Endothelial cell of umbilical vein (primary cell): Measurements from ENCODE around the gene TTC24. TPM values are rescaled to one million over a fixed set of nuclear protein-coding genes. Genes with fewer than 3 reads are reported as not detected.

Experiments used
- BruUV-seq: library from RNA; stranded (reverse); fragments of 400-500 nt; replicated peaks from 2 replicates; lab custom pipeline; 2021; lab: Mats Ljungman, UMichigan
- CTCF ChIA-PET: fragments of 300-600, 350-600 bp; sonication (Branson Sonifier 250); formaldehyde crosslinking; loops from one replicate; lab custom pipeline; 2021; ENCODE audit warnings: antibody characterized with exemption, inconsistent platforms; lab: Charles Lee
- POLR2A ChIA-PET: fragments of 300-600, 350-600 bp; sonication (Branson Sonifier 250); formaldehyde crosslinking; loops from one replicate; lab custom pipeline; 2021; ENCODE audit warnings: antibody characterized with exemption, inconsistent platforms; lab: Charles Lee
- DNase-seq: peaks from one replicate; pipeline ENCODE4 v3.0.0-alpha.2; 2011; ENCODE audit warnings: low read depth, low spot score
- FAIRE-seq: peaks from 2 replicates; lab custom pipeline; 2011; peaks lifted over from hg19 to GRCh38; lab: Jason Lieb, UNC
- H2AFZ ChIP-seq: 2 replicates; pipeline ENCODE4 v1.6.0; 2012; ENCODE audit warnings: low read depth, low read length, control low read depth, inconsistent platforms
- H3K27ac ChIP-seq: 2 replicates; pipeline ENCODE4 v1.5.1; 2011; ENCODE audit warnings: low read depth, mild to moderate bottlenecking, control low read depth, low read length, moderate library complexity; ENCODE audit not compliant: insufficient read depth
- H3K27me3 ChIP-seq, 2 experiments: 2 replicates each; pipeline versions ENCODE4 v1.6.0 to v1.6.1; 2011; ENCODE audit warnings: low read length in 2 of 2, mixed read lengths in 1 of 2; ENCODE audit not compliant: control insufficient read depth in 2 of 2, insufficient read depth in 2 of 2
- H3K36me3 ChIP-seq, 2 experiments: 2 replicates in 1 of 2; 3 replicates in 1 of 2; pipeline ENCODE4 v1.5.1; 2011; ENCODE audit warnings: low read length in 2 of 2, mild to moderate bottlenecking in 1 of 2, moderate library complexity in 1 of 2; ENCODE audit not compliant: control insufficient read depth in 2 of 2, insufficient read depth in 2 of 2; ENCODE audit errors: extremely low read depth in 1 of 2
- H3K4me1 ChIP-seq: 3 replicates; pipeline ENCODE4 v1.5.1; 2011; ENCODE audit warnings: mild to moderate bottlenecking, low read length; ENCODE audit not compliant: control insufficient read depth, insufficient read depth; ENCODE audit errors: extremely low read depth
- H3K4me2 ChIP-seq: 2 replicates; pipeline ENCODE4 v1.6.1; 2011; ENCODE audit warnings: low read length, control low read depth, mixed read lengths; ENCODE audit not compliant: insufficient read depth
- H3K4me3 ChIP-seq, 3 experiments: fragments of 200-600 bp in 1 of 3; sonication (generic), shearing (Covaris generic) in 1 of 3; replicated peaks in 1 of 3; 2 replicates each; pipeline ENCODE4 v1.5.1; 2011 to 2016; ENCODE audit warnings: control low read depth in 3 of 3, low read length in 3 of 3, mild to moderate bottlenecking in 2 of 3, inconsistent platforms in 1 of 3, low read depth in 1 of 3, moderate library complexity in 1 of 3; ENCODE audit not compliant: insufficient read depth in 1 of 3
- H3K79me2 ChIP-seq: 2 replicates; pipeline ENCODE4 v1.6.0; 2012; ENCODE audit warnings: low read length, inconsistent platforms; ENCODE audit not compliant: control insufficient read depth, insufficient read depth
- H3K9ac ChIP-seq: replicated peaks from 2 replicates; pipeline ENCODE3; 2011; ENCODE audit warnings: low read length, control low read depth; ENCODE audit not compliant: insufficient read depth; ENCODE audit errors: extremely low read depth
- H3K9me1 ChIP-seq: replicated peaks from 3 replicates; pipeline ENCODE4 v1.6.0; 2011; ENCODE audit warnings: mild to moderate bottlenecking, low read length; ENCODE audit not compliant: control insufficient read depth, insufficient read depth; ENCODE audit errors: extremely low read depth
- H3K9me3 ChIP-seq: replicated peaks from 2 replicates; pipeline ENCODE4 v1.5.1; 2012; ENCODE audit warnings: low read length, inconsistent platforms; ENCODE audit not compliant: control insufficient read depth, insufficient read depth
- H4K20me1 ChIP-seq: replicated peaks from 2 replicates; pipeline ENCODE3; 2011; ENCODE audit warnings: mild to moderate bottlenecking, low read length; ENCODE audit not compliant: control insufficient read depth, insufficient read depth; ENCODE audit errors: extremely low read depth
- CTCF ChIP-seq, 2 donors: IDR thresholded peaks; 1 replicate in 1 of 2; 2 replicates in 1 of 2; pipeline ENCODE4 v1.5.1; 2011; ENCODE audit warnings: low read length in 2 of 2, mild to moderate bottlenecking in 2 of 2, moderate library complexity in 2 of 2, control low read depth in 1 of 2, inconsistent platforms in 1 of 2, low read depth in 1 of 2; ENCODE audit not compliant: insufficient read depth in 1 of 2; ENCODE audit errors: extremely low read depth in 1 of 2
- EZH2 ChIP-seq: IDR thresholded peaks from 2 replicates; pipeline ENCODE4 v1.6.1; 2012; ENCODE audit warnings: borderline replicate concordance, low read depth, mild to moderate bottlenecking, moderate library complexity, low read length, inconsistent platforms; ENCODE audit not compliant: severe bottlenecking
- FOS ChIP-seq: IDR thresholded peaks from 2 replicates; pipeline ENCODE4 v1.6.1; 2011; ENCODE audit warnings: mild to moderate bottlenecking, low read length, moderate library complexity, borderline replicate concordance; ENCODE audit not compliant: insufficient read depth
- GATA2 ChIP-seq: IDR thresholded peaks from 2 replicates; pipeline ENCODE4 v1.7.0; 2011; ENCODE audit warnings: low read depth, mild to moderate bottlenecking, moderate library complexity, mixed read lengths, low read length; ENCODE audit not compliant: insufficient read length, insufficient read depth
- JUN ChIP-seq: IDR thresholded peaks from 2 replicates; pipeline ENCODE4 v1.6.1; 2011; ENCODE audit warnings: borderline replicate concordance, low read depth; ENCODE audit not compliant: insufficient read length, insufficient read depth
- MYC ChIP-seq: IDR thresholded peaks from one replicate; pipeline ENCODE4 v1.6.1; 2011; ENCODE audit warnings: mild to moderate bottlenecking, low read depth, low read length
- POLR2A ChIP-seq: IDR thresholded peaks from 2 replicates; pipeline ENCODE4 v1.6.1; 2012; ENCODE audit warnings: low read depth, mild to moderate bottlenecking, control low read depth, low read length
- POLR2AphosphoS5 ChIP-seq: IDR thresholded peaks from 2 replicates; pipeline ENCODE4 v1.6.1; 2012; ENCODE audit warnings: low read depth, mild to moderate bottlenecking, control low read depth, low read length, moderate library complexity; ENCODE audit not compliant: insufficient read depth
- dilution Hi-C: fragments of 300-500 bp; cut with MboI; formaldehyde crosslinking; loops from one replicate; pipeline ENCODE4 v1.15.0; 2019; ENCODE audit warnings: low sequenced_read_pairs; ENCODE audit not compliant: extremely low pct_ligation_motif_present
- intact Hi-C: fragments of 100-400 bp; cut with micrococcal nuclease; formaldehyde crosslinking; loops from one replicate; pipeline ENCODE4 v1.10.0; 2022
- polyA plus RNA-seq, 4 experiments: library from polyadenylated mRNA; depleted of rRNA in 3 of 4; stranded (reverse) in 3 of 4; unstranded in 1 of 4; fragments of >200 nt; gene quantifications; 2 replicates each; pipeline versions ENCODE4 v1.2.1 to v1.2.3, GENCODE V29; 2011 to 2012; ENCODE audit warnings: missing spikeins in 1 of 4
- total RNA-seq: library from RNA; stranded (reverse); gene quantifications from 2 replicates; pipeline ENCODE4 v1.2.3, GENCODE V29; 2021
- TF ChIP-seq, protein P1 (sequence below): IDR thresholded peaks from 2 replicates; pipeline ENCODE4 v1.6.1; 2011; ENCODE audit not compliant: insufficient read depth, insufficient read length

The TTC24 gene
- total and polyA plus RNA-seq, 2 donors (not counting 3 experiments of a cell fraction or from before 2014, with no cell fraction given): not detected

GRCh38 chr1:156537027-156537426 is 42.5 kb upstream of the TTC24 start:
- no peak for DNase-seq
- Histone ChIP-seq H3K9me3 (no peaks in the 10 kb centered on the region), H2AFZ (no peak overlapping the region), H3K9me1 (no peaks in the 10 kb centered on the region), H3K36me3 (peaks cover 6 to 10% of the 10 kb centered on the region in 2 experiments), H3K9ac (no peak overlapping the region), H4K20me1 (no peaks in the 10 kb centered on the region), H3K4me3 (no peak overlapping the region), H3K4me1 (no peaks in the 10 kb centered on the region), H3K27ac (no peak overlapping the region), H3K27me3 (no peaks in the 10 kb centered on the region), H3K79me2 (no peaks in the 10 kb centered on the region), H3K4me2 (no peak overlapping the region)
- ChIA-PET POLR2A (no interaction called here), CTCF (interaction anchor here (1.1 to 3.3 kb wide), 2 partner anchors 56 to 80 kb away, joined by 3 to 19 read pairs; no protein-coding TSS in a partner anchor)
- no peak for FAIRE-seq
- no TSS peak for BruUV-seq
- intact Hi-C loops: no loop called here
- dilution Hi-C loops: no loop called here
- no peak for TF ChIP-seq FOS
- no peak for TF ChIP-seq CTCF (IDR thresholded peaks at IDR 0.05; ENCODE audit: extremely low read depth in 1 of 2, insufficient read depth in 1 of 2, low read depth in 1 of 2, low read length in 2 of 2)
- TF ChIP-seq POLR2AphosphoS5: no peak

DNA sequence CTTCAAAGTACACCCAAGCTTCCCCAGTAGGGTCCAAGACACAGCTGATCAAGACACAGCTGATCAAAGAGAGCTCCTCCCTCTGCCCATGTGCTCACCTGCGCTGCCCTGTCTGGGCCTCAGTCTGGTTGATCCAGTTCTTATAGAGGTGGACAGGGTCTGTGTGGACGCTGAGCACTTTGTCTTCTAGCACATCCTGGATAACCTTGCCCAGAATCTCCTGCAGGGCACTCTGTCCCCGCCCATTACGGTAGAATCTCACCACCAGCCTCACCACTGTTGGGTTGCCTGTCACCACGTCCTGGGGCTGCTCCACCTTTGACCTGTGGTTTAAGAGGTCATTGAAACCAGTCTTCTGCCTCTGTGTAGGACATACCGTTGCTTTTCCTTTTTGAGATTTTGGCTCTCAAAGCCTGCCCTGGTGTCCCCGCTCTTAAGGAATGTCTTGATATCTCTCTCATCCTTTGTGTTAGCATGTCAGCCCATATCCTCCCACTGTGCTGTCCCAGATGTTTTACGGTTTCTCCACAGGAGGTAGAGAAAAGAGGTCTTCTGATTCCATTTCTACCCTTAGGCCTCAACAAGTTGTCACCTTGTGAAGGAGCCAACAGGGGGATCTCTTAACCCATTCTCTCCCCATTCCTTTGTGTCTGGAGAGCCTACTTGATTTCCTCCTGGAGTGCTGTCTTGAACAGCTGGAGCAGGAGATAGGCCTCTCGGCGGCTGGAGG is 40.6 kb upstream of the TTC24 start:
- Histone ChIP-seq H3K79me2 (no peaks in the 10 kb centered on the region), H4K20me1 (no peaks in the 10 kb centered on the region), H3K27ac (no peak overlapping the region), H3K9ac (no peak overlapping the region), H3K4me2 (no peak overlapping the region), H3K36me3 (peaks cover 6 to 11% of the 10 kb centered on the region in 2 experiments), H3K9me1 (no peaks in the 10 kb centered on the region), H3K9me3 (no peaks in the 10 kb centered on the region), H3K27me3 (no peaks in the 10 kb centered on the region), H3K4me3 (no peak overlapping the region), H3K4me1 (no peaks in the 10 kb centered on the region), H2AFZ (no peak overlapping the region)
- dilution Hi-C loops: no loop called here
- DNase-seq (no peak), FAIRE-seq (no peak)
- CTCF ChIA-PET: interaction anchor here (1.3 to 2.4 kb wide), 2 partner anchors 58 kb away, joined by 5 to 13 read pairs; no protein-coding TSS in a partner anchor
- intact Hi-C loops: no loop called here
- BruUV-seq: no TSS peak
- POLR2A ChIA-PET: no interaction called here
- TF ChIP-seq POLR2AphosphoS5: no peak
- no peak for TF ChIP-seq JUN
- TF ChIP-seq GATA2: no peak
- TF ChIP-seq, protein P1, sequence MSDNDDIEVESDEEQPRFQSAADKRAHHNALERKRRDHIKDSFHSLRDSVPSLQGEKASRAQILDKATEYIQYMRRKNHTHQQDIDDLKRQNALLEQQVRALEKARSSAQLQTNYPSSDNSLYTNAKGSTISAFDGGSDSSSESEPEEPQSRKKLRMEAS: no peak
- TF ChIP-seq POLR2A: no peak
- TF ChIP-seq EZH2: no peak
- TF ChIP-seq MYC: no peak
- no peak for TF ChIP-seq FOS
- no peak for TF ChIP-seq CTCF (IDR thresholded peaks at IDR 0.05; ENCODE audit: extremely low read depth in 1 of 2, insufficient read depth in 1 of 2, low read depth in 1 of 2, low read length in 2 of 2)
